ENCODE data around the gene ZNF385B.

The ZNF385B gene

GRCh38 chr2:179842498-179843153, 18.8 kb downstream of the ZNF385B start:
- no peak overlapping the region for H3K4me3 ChIP-seq (replicated peaks; ENCODE audit: low read depth, low read length)
- H3K27me3 ChIP-seq (replicated peaks; ENCODE audit: control insufficient read depth, insufficient read depth, low read length): no peaks in the 10 kb centered on the region; the same call in 1 of the 2 replicates
- TF ChIP-seq CTCF (IDR thresholded peaks at IDR 0.05; ENCODE audit: insufficient read depth, low read length, poor library complexity, severe bottlenecking): peak; percentile 53
- no peaks in the 10 kb centered on the region for H3K36me3 ChIP-seq (ENCODE audit: control insufficient read depth, insufficient read depth, low read length)
- no peak for DNase-seq (ENCODE audit: extremely low read depth, insufficient read length)

- TF ChIP-seq CTCF (IDR thresholded peaks at IDR 0.05; ENCODE audit: insufficient read depth, low read length, poor library complexity, severe bottlenecking): no peak
- DNase-seq (ENCODE audit: extremely low read depth, insufficient read length): no peak
- H3K27me3 ChIP-seq (replicated peaks; ENCODE audit: control insufficient read depth, insufficient read depth, low read length): no peaks in the 10 kb centered on the region
- H3K4me3 ChIP-seq (replicated peaks; ENCODE audit: low read depth, low read length): no peak overlapping the region
- H3K36me3 ChIP-seq (ENCODE audit: control insufficient read depth, insufficient read depth, low read length): no peaks in the 10 kb centered on the region
These were observed 20.6 kb downstream of the ZNF385B start for GRCh38 chr2:179840840-179841239.

GRCh38 chr2:179837408-179837807, 24.0 kb downstream of the ZNF385B start:
- H3K36me3 ChIP-seq (ENCODE audit: control insufficient read depth, insufficient read depth, low read length): no peaks in the 10 kb centered on the region
- H3K27me3 ChIP-seq (replicated peaks; ENCODE audit: control insufficient read depth, insufficient read depth, low read length): no peaks in the 10 kb centered on the region
- DNase-seq (ENCODE audit: extremely low read depth, insufficient read length): no peak
- TF ChIP-seq CTCF (IDR thresholded peaks at IDR 0.05; ENCODE audit: insufficient read depth, low read length, poor library complexity, severe bottlenecking): no peak
- H3K4me3 ChIP-seq (replicated peaks; ENCODE audit: low read depth, low read length): no peak overlapping the region

- TF ChIP-seq CTCF (IDR thresholded peaks at IDR 0.05; ENCODE audit: insufficient read depth, low read length, poor library complexity, severe bottlenecking): no peak
- H3K36me3 ChIP-seq (ENCODE audit: control insufficient read depth, insufficient read depth, low read length): no peaks in the 10 kb centered on the region
- no peak for DNase-seq (ENCODE audit: extremely low read depth, insufficient read length)
- no peak overlapping the region for H3K4me3 ChIP-seq (replicated peaks; ENCODE audit: low read depth, low read length)
- H3K27me3 ChIP-seq (replicated peaks; ENCODE audit: control insufficient read depth, insufficient read depth, low read length): no peaks in the 10 kb centered on the region
These were observed 31.2 kb downstream of the ZNF385B start for GRCh38 chr2:179830043-179830787.

GRCh38 chr2:179826297-179826696, 35.1 kb downstream of the ZNF385B start:
- H3K27me3 ChIP-seq (replicated peaks; ENCODE audit: control insufficient read depth, insufficient read depth, low read length): no peaks in the 10 kb centered on the region
- DNase-seq (ENCODE audit: extremely low read depth, insufficient read length): no peak
- no peaks in the 10 kb centered on the region for H3K36me3 ChIP-seq (ENCODE audit: control insufficient read depth, insufficient read depth, low read length)
- TF ChIP-seq CTCF (IDR thresholded peaks at IDR 0.05; ENCODE audit: insufficient read depth, low read length, poor library complexity, severe bottlenecking): no peak
- H3K4me3 ChIP-seq (replicated peaks; ENCODE audit: low read depth, low read length): no peak overlapping the region
